Stimulated activated CD4-positive, alpha-beta T cell treated with anti-CD3 and anti-CD28 coated beads, Interleukin-4, amount 100 ng/mL, for 1 hour (primary cell): Measurements from ENCODE around the gene SP2.
"Not testable (repeated sequence)": the region's sequence is repeated elsewhere in the genome, so short reads cannot be mapped to it uniquely, and the experiment has no call there.

Experiments
- DNase-seq: peaks from one replicate; pipeline ENCODE4 v3.0.0-alpha.2; 2020

The SP2 gene

DNA sequence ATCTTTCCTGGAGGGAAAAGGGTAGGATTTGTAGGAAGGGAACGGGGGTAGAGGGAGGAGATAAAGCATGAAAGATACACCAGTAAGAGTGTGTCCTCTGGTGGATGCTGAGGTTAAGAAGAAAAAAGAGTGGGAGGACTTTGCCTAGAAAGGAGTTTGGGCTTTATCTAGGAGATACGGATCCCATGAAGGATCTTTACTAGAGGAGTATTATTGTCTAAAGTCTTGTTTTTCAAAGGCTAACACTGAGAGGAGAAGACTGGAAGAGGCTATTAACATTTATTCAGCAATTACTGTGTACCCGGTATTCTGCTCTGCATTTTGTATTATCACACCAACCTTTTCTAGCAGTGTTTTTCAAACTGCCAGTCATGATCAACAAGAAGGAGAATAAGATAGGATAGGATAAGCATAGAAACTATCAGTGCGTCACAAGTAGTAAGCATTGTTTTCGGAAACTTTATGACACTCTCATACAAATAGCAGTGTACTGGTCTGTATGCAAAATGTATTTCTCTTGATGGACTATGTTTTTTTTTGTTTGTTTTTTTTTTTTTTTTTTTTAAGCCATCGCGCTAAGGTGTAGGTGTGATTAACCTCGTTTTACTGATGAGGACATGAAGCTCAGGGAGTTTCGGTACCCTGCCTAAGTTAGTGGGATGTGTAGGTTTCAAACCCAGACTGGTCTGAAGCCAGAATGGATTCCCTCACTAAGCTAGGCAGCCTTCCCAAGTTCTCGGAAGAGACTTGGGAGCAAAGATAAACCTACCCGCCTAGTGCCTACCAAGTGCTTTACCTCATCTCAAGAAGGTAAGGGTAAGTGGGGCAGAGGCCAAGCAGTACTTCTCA lies 1.3 kb upstream of the SP2 start:
- DNase-seq, result no peak

- DNase-seq, result no peak
These were observed 635 bp upstream of the SP2 start for GRCh38 chr17:47895347-47895855.

DNA sequence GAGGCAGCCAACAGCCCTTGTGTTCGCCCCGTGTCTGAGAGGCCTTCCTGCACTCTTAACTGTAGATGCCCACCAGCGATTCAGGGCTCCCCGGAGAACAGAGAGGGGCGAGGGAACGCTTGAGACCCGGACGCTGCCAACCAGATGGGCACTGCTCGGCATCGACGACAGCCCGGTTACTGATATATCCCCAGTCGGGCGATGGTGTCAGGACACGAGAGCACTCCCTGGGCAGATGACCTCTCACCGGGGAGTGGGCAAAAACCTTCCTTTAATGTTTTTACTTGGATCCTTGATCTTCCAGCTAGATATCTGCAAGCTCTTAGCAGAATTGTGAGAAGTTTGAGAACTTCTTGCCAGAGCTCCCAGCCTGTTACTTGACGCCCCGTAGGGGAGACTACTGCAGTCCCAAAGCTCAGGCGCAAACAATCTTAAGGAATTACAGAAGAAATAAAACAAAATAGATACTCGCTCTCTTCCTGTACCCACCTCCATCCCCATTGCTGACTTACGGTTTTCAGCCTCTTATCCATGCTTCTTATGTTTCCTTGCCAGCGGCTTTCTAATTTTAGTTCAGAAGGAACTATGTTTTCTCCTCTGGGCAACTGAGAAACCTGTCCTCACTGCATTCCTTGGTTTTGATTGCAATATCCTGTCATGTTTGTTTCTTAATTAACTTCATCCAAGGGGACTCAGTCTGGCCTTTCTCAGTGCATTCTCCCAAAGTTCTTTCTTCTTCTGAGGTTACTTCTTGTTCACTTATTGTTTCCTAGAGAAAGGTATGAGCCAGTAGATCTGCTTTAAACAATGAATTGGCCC lies 845 bp downstream of the SP2 start:
- DNase-seq, result no peak

DNA sequence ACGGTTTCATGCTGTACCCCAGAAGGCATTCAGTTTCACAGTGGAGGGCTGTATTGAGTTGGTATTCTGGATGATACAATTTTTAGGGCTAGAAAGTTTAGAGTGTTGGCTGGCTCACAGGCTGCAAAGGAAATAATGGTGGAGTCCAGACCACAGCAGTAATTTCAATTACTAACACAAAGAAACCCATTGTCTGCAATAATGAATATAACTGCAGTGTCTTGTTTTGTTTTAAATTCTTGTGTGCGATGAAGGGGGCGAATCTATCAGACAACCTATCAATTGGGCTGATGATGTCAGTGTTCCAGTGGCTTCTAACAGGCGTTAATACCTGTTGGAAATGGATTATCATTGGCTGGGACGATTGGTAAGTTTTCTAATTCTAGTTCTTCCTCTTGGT lies 1.5 kb downstream of the SP2 start:
- no peak for DNase-seq

DNA sequence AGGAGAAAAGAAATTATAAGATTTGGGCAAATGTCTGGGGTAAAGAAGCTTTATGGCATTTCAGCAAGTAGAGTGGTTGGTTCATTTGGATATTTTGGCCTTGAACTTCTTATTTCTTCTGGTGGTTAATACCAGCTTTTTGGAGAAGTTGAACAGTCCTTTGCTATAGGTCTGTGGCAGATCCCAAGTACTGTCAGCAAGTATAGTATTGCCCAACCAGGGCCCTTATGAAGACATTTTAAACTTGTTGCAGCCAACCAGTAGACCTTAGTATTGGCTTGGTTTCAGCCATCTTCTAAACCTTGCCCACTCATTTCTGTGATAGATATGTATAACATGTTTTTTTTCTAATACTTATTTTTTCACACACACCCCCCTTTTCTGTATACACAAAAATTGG lies 2.2 kb downstream of the SP2 start:
- no peak for DNase-seq

GRCh38 chr17:47899643-47900042 lies 3.6 kb downstream of the SP2 start:
- DNase-seq, result no peak

- DNase-seq, result no peak
These were observed 5.4 kb downstream of the SP2 start for GRCh38 chr17:47901423-47901822.

- no peak for DNase-seq
These were observed 6.2 kb downstream of the SP2 start for GRCh38 chr17:47902039-47902744.

- DNase-seq, result no peak
These were observed 9.2 kb downstream of the SP2 start for GRCh38 chr17:47905221-47905733.

- DNase-seq, result no peak
These were observed 10.4 kb downstream of the SP2 start for GRCh38 chr17:47906443-47906842.

- DNase-seq, result no peak
These were observed 12.0 kb downstream of the SP2 start for GRCh38 chr17:47907932-47908562.

DNA sequence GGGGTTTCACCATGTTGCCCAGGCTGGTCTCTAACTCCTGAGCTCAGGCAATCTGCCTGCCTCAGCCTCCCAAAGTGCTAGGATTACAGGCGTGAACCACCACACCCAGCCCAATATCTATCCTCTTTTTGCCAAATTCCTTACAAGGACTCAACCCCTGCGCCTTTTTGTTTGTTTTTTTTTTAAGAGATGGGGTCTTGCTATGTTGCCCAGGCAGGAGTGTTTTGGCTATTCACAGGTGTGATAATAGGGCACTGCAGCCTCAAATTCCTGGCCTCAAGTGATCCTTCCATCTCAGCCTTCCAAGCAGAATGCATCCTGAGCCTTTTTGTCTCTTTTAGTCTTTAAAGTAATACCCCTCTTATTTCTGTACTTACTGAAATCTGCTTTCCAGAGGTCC lies 17.0 kb downstream of the SP2 start:
- no peak for DNase-seq

GRCh38 chr17:47914306-47914948 lies 18.4 kb downstream of the SP2 start:
- DNase-seq, result no peak

DNA sequence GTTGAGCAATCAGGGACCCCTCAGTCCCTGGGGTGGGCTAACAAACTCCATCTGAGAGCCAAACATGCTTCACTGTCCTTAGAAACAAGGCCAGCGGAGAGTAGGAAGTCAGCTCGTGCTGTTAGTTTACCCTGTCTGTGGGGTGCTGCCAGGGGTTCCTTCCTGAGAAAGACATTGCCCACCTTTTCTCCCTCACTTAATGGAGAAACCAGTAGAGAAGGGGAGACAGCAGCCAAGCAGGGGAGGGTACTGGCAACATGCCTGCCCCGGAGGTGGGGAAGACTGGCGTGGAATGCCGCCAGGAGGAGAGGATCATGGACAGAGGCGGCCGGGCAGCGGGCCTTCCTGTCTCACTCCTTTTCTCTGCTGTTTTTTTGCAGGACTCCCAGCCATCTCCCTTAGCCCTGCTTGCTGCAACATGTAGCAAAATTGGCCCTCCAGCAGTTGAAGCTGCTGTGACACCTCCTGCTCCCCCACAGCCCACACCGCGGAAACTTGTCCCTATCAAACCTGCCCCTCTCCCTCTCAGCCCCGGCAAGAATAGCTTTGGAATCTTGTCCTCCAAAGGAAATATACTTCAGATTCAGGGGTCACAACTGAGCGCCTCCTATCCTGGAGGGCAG lies 19.9 kb downstream of the SP2 start:
- no peak for DNase-seq

DNA sequence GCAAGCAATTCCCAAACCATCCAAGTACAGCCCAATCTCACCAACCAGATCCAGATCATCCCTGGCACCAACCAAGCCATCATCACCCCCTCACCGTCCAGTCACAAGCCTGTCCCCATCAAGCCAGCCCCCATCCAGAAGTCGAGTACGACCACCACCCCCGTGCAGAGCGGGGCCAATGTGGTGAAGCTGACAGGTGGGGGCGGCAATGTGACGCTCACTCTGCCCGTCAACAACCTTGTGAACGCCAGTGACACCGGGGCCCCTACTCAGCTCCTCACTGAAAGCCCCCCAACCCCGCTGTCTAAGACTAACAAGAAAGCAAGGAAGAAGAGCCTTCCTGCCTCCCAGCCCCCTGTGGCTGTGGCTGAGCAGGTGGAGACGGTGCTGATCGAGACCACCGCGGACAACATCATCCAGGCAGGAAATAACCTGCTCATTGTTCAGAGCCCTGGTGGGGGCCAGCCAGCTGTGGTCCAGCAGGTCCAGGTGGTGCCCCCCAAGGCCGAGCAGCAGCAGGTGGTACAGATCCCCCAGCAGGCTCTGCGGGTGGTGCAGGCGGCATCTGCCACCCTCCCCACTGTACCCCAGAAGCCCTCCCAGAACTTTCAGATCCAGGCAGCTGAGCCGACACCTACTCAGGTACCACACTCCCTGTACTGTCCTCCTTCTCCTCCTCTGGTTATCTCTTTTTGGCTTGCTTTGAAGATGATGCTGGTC lies 20.6 kb downstream of the SP2 start:
- no peak for DNase-seq

DNA sequence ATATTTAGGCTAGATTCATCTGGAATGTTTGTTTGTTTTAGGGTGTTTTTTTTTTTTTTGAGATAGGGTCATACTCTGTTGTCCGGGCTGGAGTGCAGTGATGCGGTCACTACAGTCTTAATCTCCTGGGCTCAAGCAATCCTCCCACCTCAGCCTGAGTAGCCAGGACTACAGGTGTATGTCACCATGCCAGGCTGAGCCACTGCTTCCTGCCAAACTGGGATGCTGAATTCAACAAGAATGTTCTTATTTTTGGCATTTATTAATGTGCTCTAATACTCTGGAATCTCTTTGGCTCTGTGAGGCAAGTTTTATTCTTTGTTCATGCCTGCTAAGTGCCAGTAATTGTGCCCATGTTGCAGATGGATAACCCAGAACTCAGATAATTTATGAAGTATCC lies 21.5 kb downstream of the SP2 start:
- no peak for DNase-seq

- no peak for DNase-seq
These were observed 22.0 kb downstream of the SP2 start for GRCh38 chr17:47918006-47918405.

GRCh38 chr17:47918991-47919390 lies 23.0 kb downstream of the SP2 start:
- no peak for DNase-seq

- DNase-seq, result not testable (repeated sequence)
These were observed 23.9 kb downstream of the SP2 start for GRCh38 chr17:47919889-47920288.

DNA sequence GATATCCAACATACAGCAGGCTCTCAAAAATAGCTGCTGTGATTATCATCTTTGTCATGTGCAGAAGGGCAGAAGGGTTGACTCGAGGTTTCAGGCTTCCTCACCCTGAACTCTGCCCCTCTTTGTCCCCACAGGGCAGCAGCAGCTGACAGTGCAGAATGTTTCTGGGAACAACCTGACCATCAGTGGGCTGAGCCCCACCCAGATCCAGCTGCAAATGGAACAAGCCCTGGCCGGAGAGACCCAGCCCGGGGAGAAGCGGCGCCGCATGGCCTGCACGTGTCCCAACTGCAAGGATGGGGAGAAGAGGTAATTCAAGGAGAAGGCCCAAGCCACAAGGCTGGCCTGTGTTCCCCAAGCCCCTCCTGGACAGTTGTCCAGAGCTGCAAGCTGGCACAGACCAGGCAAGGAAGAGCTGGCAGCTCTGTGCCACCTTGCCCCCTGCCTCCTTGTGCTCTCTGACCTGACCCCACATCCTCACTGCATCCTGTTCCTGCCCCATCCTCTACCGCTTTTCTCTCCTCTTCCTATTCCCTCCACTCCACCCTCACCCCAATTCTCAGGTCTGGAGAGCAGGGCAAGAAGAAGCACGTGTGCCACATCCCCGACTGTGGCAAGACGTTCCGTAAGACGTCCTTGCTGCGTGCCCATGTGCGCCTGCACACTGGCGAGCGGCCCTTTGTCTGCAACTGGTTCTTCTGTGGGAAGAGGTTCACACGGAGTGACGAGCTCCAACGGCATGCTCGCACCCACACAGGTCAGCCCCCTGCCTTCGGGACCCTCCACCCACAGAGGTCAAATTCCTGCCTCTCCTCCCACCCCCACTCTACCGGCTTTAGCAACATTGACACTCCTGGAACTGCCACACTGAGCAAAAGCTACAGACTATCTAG lies 29.0 kb downstream of the SP2 start:
- no peak for DNase-seq
